K562 (cell line): Measurements from ENCODE around the gene TPD52L2. TPM values are rescaled to one million over a fixed set of nuclear protein-coding genes. Genes with fewer than 3 reads are reported as not detected.
A peak's percentile ranks its signal among the peaks of the same experiment; 100 is the strongest.

Experiments
- ATAC-seq: fragments of 200-7000 bp; cut with Tn5 transposase; 3 replicates; pipeline ENCODE4 v1.9.1; 2020; ENCODE audit warnings: moderate library complexity
- BruUV-seq: library from RNA; stranded (reverse); fragments of 400-500 nt; replicated peaks from 2 replicates; lab custom pipeline; 2021; lab: Mats Ljungman, UMichigan
- CTCF ChIA-PET: fragments of 300-600 bp; formaldehyde crosslinking; extraction: SDS; loops from one replicate; lab custom pipeline; 2021; ENCODE audit warnings: low intra/inter-chr PET ratio; lab: Yijun Ruan, JAX
- POLR2A ChIA-PET: fragments of 300-600, 350-650 bp; sonication (Branson Sonifier 250); formaldehyde crosslinking; extraction: SDS; loops from one replicate; lab custom pipeline; 2021; ENCODE audit warnings: antibody characterized with exemption, inconsistent platforms; lab: Yijun Ruan, JAX
- DNase-seq, 4 experiments: peaks; one replicate each; pipeline versions ENCODE4 v3.0.0 to v3.0.0-alpha.2; 2011 to 2018; ENCODE audit warnings: low spot score in 3 of 4, mixed read lengths in 3 of 4; ENCODE audit errors: extremely low read depth in 1 of 4
- FAIRE-seq: peaks from 2 replicates; lab custom pipeline; 2011; peaks lifted over from hg19 to GRCh38; lab: Jason Lieb, UNC
- H2AFZ ChIP-seq: 2 replicates; pipeline ENCODE4 v1.6.0; 2011; ENCODE audit warnings: low read depth, low read length, control low read depth, inconsistent platforms
- H3K27ac ChIP-seq: fragments of 200-600 bp; 3 replicates; pipeline ENCODE4 v1.8.0; 2011; ENCODE audit warnings: low read depth, mild to moderate bottlenecking, control low read depth, inconsistent platforms, low read length, moderate library complexity, mixed read lengths; ENCODE audit errors: extremely low read depth
- H3K27me3 ChIP-seq, 2 experiments: fragments of 300-600 bp in 1 of 2; 2 replicates in 1 of 2; 3 replicates in 1 of 2; pipeline versions ENCODE4 v1.6.0 to v1.8.0; 2011; ENCODE audit warnings: inconsistent platforms in 2 of 2, low read length in 2 of 2, mild to moderate bottlenecking in 1 of 2, mixed read lengths in 1 of 2, moderate library complexity in 1 of 2; ENCODE audit not compliant: control insufficient read depth in 2 of 2, insufficient read depth in 2 of 2
- H3K36me3 ChIP-seq: fragments of 300-600 bp; 3 replicates; pipeline ENCODE4 v1.8.0; 2011; ENCODE audit warnings: mild to moderate bottlenecking, low read length, inconsistent platforms; ENCODE audit not compliant: control insufficient read depth, insufficient read depth
- H3K4me1 ChIP-seq, 2 experiments: fragments of 200-600 bp in 1 of 2; replicated peaks in 1 of 2; 2 replicates in 1 of 2; 3 replicates in 1 of 2; pipeline versions ENCODE4 v1.5.1 to v1.8.0; 2011; ENCODE audit warnings: inconsistent platforms in 2 of 2, low read length in 2 of 2, mild to moderate bottlenecking in 1 of 2, mixed read lengths in 1 of 2, moderate library complexity in 1 of 2; ENCODE audit not compliant: control insufficient read depth in 2 of 2, insufficient read depth in 2 of 2
- H3K4me2 ChIP-seq: 2 replicates; pipeline ENCODE4 v1.6.1; 2011; ENCODE audit warnings: low read length, control low read depth, inconsistent platforms, mixed read lengths; ENCODE audit not compliant: insufficient read depth
- H3K4me3 ChIP-seq: fragments of 200-600 bp; sonication (generic), shearing (Covaris generic); 2 replicates; pipeline ENCODE4 v1.5.1; 2016; ENCODE audit warnings: control low read depth, inconsistent platforms
- H3K79me2 ChIP-seq: fragments of 200-600 bp; 3 replicates; pipeline ENCODE4 v1.8.0; 2011; ENCODE audit warnings: low read length, inconsistent platforms; ENCODE audit not compliant: control insufficient read depth, insufficient read depth
- H3K9ac ChIP-seq, 2 experiments: 2 replicates each; pipeline versions ENCODE4 v1.6.0 to v1.6.1; 2011; ENCODE audit warnings: low read depth in 2 of 2, low read length in 2 of 2, control low read depth in 1 of 2, inconsistent platforms in 1 of 2, mild to moderate bottlenecking in 1 of 2, mixed read lengths in 1 of 2; ENCODE audit not compliant: insufficient read depth in 1 of 2
- H3K9me1 ChIP-seq: one replicate; pipeline ENCODE4 v1.6.0; 2011; ENCODE audit warnings: inconsistent platforms, mild to moderate bottlenecking, low read length, moderate library complexity; ENCODE audit not compliant: control insufficient read depth, insufficient read depth
- H3K9me3 ChIP-seq: replicated peaks from 2 replicates; pipeline ENCODE4 v1.5.1; 2011; ENCODE audit warnings: low read depth, low read length, inconsistent platforms; ENCODE audit not compliant: control insufficient read depth, insufficient read depth
- H4K20me1 ChIP-seq: replicated peaks from 2 replicates; pipeline ENCODE4 v1.6.1; 2011; ENCODE audit warnings: low read length, inconsistent platforms, mixed read lengths; ENCODE audit not compliant: control insufficient read depth, insufficient read depth
- RBM22 ChIP-seq: fragments of 200-400 bp; formaldehyde crosslinking; IDR thresholded peaks from 2 replicates; pipeline ENCODE4 v1.6.1; 2018; ENCODE audit warnings: low read length, low read depth; ENCODE audit not compliant: poor library complexity, severe bottlenecking
- THRA ChIP-seq: fragments of 450-650 bp; IDR thresholded peaks from 2 replicates; pipeline ENCODE4 v1.6.1; 2017; ENCODE audit warnings: mild to moderate bottlenecking, moderate library complexity
- YY1 ChIP-seq, 3 experiments: IDR thresholded peaks; 2 replicates each; pipeline ENCODE4 v1.6.1; 2011; ENCODE audit warnings: low read length in 2 of 3, mild to moderate bottlenecking in 2 of 3, moderate library complexity in 2 of 3, borderline replicate concordance in 1 of 3, control low read depth in 1 of 3, low read depth in 1 of 3; ENCODE audit not compliant: insufficient read depth in 3 of 3, insufficient replicate concordance in 2 of 3, control insufficient read depth in 1 of 3, insufficient read length in 1 of 3; ENCODE audit errors: extremely low read depth in 1 of 3
- WGBS: fragments of 100-300 bp; shearing (Covaris generic); methylation state at CpG from one replicate; pipeline ENCODE4 v1.1.6; 2016; ENCODE audit warnings: low coverage, mixed read lengths; ENCODE audit not compliant: insufficient coverage; ENCODE audit errors: missing lambda C conversion rate; 5-methylcytosine and 5-hydroxymethylcytosine counted together
- in situ Hi-C: fragments of 300-500 bp; cut with MboI; formaldehyde crosslinking; loops from 4 replicates; pipeline ENCODE4 v1.15.0; 2018; ENCODE audit warnings: inconsistent platforms, mixed read lengths
- intact Hi-C: fragments of 100-400 bp; cut with micrococcal nuclease; formaldehyde crosslinking; loops from 2 replicates; pipeline ENCODE4 v1.14.2; 2022
- polyA plus RNA-seq, 8 experiments: library from polyadenylated mRNA; depleted of rRNA in 4 of 8; stranded (reverse) in 5 of 8; unstranded in 3 of 8; fragments of >200 nt; fragmentation: Nextera tagmentation in 2 of 8; fragmentation: Illumina TruSeq in 1 of 8; extraction: Ambion mirVana in 2 of 8; extraction: Trizol in 1 of 8; gene quantifications; 2 replicates each; pipeline versions ENCODE4 v1.2.1 to v1.2.3, GENCODE V29; 2011 to 2014; ENCODE audit warnings: inconsistent platforms in 1 of 8, missing spikeins in 1 of 8
- total RNA-seq, 7 experiments: library from RNA; depleted of rRNA in 6 of 7; stranded (reverse); fragments of >200 nt in 6 of 7; fragmentation: Illumina TruSeq in 2 of 7; extraction: Trizol in 2 of 7; gene quantifications; 2 replicates each; pipeline versions ENCODE4 v1.2.1 to v1.2.3, GENCODE V29; 2011 to 2021; ENCODE audit warnings: low replicate concordance in 1 of 7

The TPD52L2 gene
- total and polyA plus RNA-seq, 9 of the 15 experiments (the other 6 are each of a cell fraction or from before 2014, with no cell fraction given) = 1.9 to 117 (median 74.6) TPM

- ChIA-PET CTCF (no interaction called here), POLR2A (interaction anchor here (0.5 kb wide), 2 partner anchors 249 to 466 kb away, joined by 3 read pairs; no protein-coding TSS in a partner anchor)
- H3K27ac ChIP-seq = no peak overlapping the region
- no peak overlapping the region for H2AFZ ChIP-seq
- H3K4me3 ChIP-seq = no peak overlapping the region
- no peak for ATAC-seq
- peaks cover 9% of the 10 kb centered on the region for H3K79me2 ChIP-seq
- H3K4me2 ChIP-seq = no peak overlapping the region
- in situ Hi-C loops (no loop called here), intact Hi-C loops (no loop called here)
- H3K9ac ChIP-seq = no peak overlapping the region; a peak in 1 of 4 replicates
- 92% methylated on average over 17 of the region's 23 CpGs for WGBS
- peaks cover 76% of the 10 kb centered on the region; the same call in 2 of the 3 replicates for H3K36me3 ChIP-seq
- TSS peak; percentile 52 for BruUV-seq
- H3K4me1 ChIP-seq = peaks cover 8 to 64% of the 10 kb centered on the region in 2 experiments; a peak in 3 of 5 replicates
- H3K9me1 ChIP-seq = peaks cover 5% of the 10 kb centered on the region
- TF ChIP-seq RBM22 = peak; percentile 76
- no peak for TF ChIP-seq THRA
- peak in 1 of 3 experiments; percentile 35 for TF ChIP-seq YY1 (IDR thresholded peaks at IDR 0.05; ENCODE audit: borderline replicate concordance in 1 of 3, control insufficient read depth in 1 of 3, extremely low read depth in 1 of 3, insufficient read depth in 3 of 3, insufficient read length in 1 of 3, insufficient replicate concordance in 2 of 3, low read depth in 1 of 3, low read length in 2 of 3)
- H4K20me1 ChIP-seq = peaks cover 16% of the 10 kb centered on the region
- no peaks in the 10 kb centered on the region; the same call in 1 of the 2 replicates for H3K9me3 ChIP-seq
- no peak for FAIRE-seq
- DNase-seq = no peak
- no peaks in the 10 kb centered on the region for H3K27me3 ChIP-seq
Measured at GRCh38 chr20:63940071-63940471, 75.0 kb downstream of the TPD52L2 start.
